Erythroblast (primary cell): Measurements from ENCODE around the gene IFNGR1.

Experiments
- GATA1 ChIP-seq: IDR thresholded peaks from 2 replicates; pipeline ENCODE4 v1.6.1; 2011; ENCODE audit warnings: low read depth, mild to moderate bottlenecking, control low read depth, low read length, moderate library complexity
- POLR2A ChIP-seq: IDR thresholded peaks from 2 replicates; pipeline ENCODE4 v1.6.1; 2011; ENCODE audit warnings: mild to moderate bottlenecking, low read length

- TF ChIP-seq POLR2A: no peak
- TF ChIP-seq GATA1: no peak
Measured at GRCh38 chr6:137170266-137171052, 48.7 kb downstream of the IFNGR1 start.
